ENCODE measurements around the gene NFKBIZ.

GRCh38 chr3:101854608-101855304, 5.4 kb downstream of the NFKBIZ start:
- TF ChIP-seq CTCF (IDR thresholded peaks at IDR 0.05; ENCODE audit: low read depth, low read length), result no peak
- TF ChIP-seq EZH2phosphoT487 (IDR thresholded peaks at IDR 0.05; ENCODE audit: low read depth), result no peak
